ENCODE data around the gene GAS2L2. TPM values are rescaled to one million over a fixed set of nuclear protein-coding genes. Genes with fewer than 3 reads are reported as not detected.

Gene GAS2L2
- total and polyA plus RNA-seq, 2 experiments from 2014 or later, result 0.06 TPM; not detected in 1

- TF ChIP-seq REST (IDR thresholded peaks at IDR 0.05; ENCODE audit: unreplicated experiment), result no peak
- TF ChIP-seq NANOG (IDR thresholded peaks at IDR 0.05; ENCODE audit: borderline replicate concordance), result no peak
- TF ChIP-seq ZNF114 (CRISPR knock-in tag; IDR thresholded peaks at IDR 0.05), result no peak
Observed at GRCh38 chr17:35735036-35735805, 17.8 kb downstream of the GAS2L2 start (continued).

- TF ChIP-seq NANOG (IDR thresholded peaks at IDR 0.05; ENCODE audit: borderline replicate concordance) (no peak), POLR2AphosphoS5 (IDR thresholded peaks at IDR 0.05; ENCODE audit: low read depth) (no peak), ETS1 (IDR thresholded peaks at IDR 0.05) (no peak), CTCF (conservative IDR thresholded peaks at IDR 0.05; ENCODE audit: low read depth in 2 of 2) (no peak)
- Histone ChIP-seq H3K36me3 (ENCODE audit: insufficient read depth) (no peaks in the 10 kb centered on the region), H3K79me2 (replicated peaks; ENCODE audit: insufficient read depth) (no peaks in the 10 kb centered on the region), H3K4me3 (no peak overlapping the region), H3K9me2 (ENCODE audit: insufficient read depth) (no peaks in the 10 kb centered on the region), H3K4me1 (ENCODE audit: insufficient read depth) (peaks cover 20% of the 10 kb centered on the region), H3K4me2 (no peak overlapping the region), H3F3A (replicated peaks; ENCODE audit: low read depth) (0 out of 2 replicates have a peak, but pooled peaks cover 3% of the 10 kb centered on the region), H3K27me3 (ENCODE audit: insufficient read depth) (peaks cover 29% of the 10 kb centered on the region), H2AFZ (no peak overlapping the region), H4K20me1 (replicated peaks; ENCODE audit: insufficient read depth) (no peaks in the 10 kb centered on the region; the same call in 1 of the 2 replicates), H3K27ac (ENCODE audit: low read depth) (no peak overlapping the region)
- Mint-ChIP-seq H3K4me3 (no peak overlapping the region), H3K4me1 (peaks cover 21% of the 10 kb centered on the region), H3K9me3 (no peaks in the 10 kb centered on the region), H3K27me3 (ENCODE audit: insufficient read depth, low read depth, poor library complexity) (peaks cover 15% of the 10 kb centered on the region), H3K36me3 (ENCODE audit: low read depth) (no peaks in the 10 kb centered on the region; the same call in 2 of the 3 replicates), H3K27ac (no peak overlapping the region)
- no peak for DNase-seq (ENCODE audit: low spot score)
- ATAC-seq, result no peak
Observed at GRCh38 chr17:35734396-35734795, 18.6 kb downstream of the GAS2L2 start.

Measured in GM23338 (cell line).